Activated CD4-positive, alpha-beta memory T cell treated with anti-CD3 and anti-CD28 coated beads, Interleukin-2, amount 10 ng/mL, durations not matched to agents 7 days and 5 days (primary cell): ENCODE data around the gene IL6ST. TPM values are rescaled to one million over a fixed set of nuclear protein-coding genes. Genes with fewer than 3 reads are reported as not detected.

Source experiments
- CTCF ChIA-PET: fragments of 350-600 bp; sonication (Branson Sonifier 250); formaldehyde crosslinking; loops from one replicate; lab custom pipeline; 2021; ENCODE audit warnings: antibody characterized with exemption, inconsistent platforms; lab: Charles Lee
- POLR2A ChIA-PET: fragments of 350-600 bp; sonication (Branson Sonifier 250); formaldehyde crosslinking; loops from one replicate; lab custom pipeline; 2021; ENCODE audit warnings: antibody characterized with exemption; lab: Charles Lee
- DNase-seq: peaks from one replicate; pipeline ENCODE4 v3.0.0-alpha.2; 2020
- H3K27ac Mint-ChIP-seq: one replicate; pipeline ENCODE4 v1.8.0; 2021; ENCODE audit warnings: mild to moderate bottlenecking, mixed read lengths
- H3K27me3 Mint-ChIP-seq: one replicate; pipeline ENCODE4 v1.8.0; 2021; ENCODE audit warnings: mixed read lengths
- H3K36me3 Mint-ChIP-seq: one replicate; pipeline ENCODE4 v1.8.0; 2021; ENCODE audit warnings: low read depth, mixed read lengths
- H3K4me1 Mint-ChIP-seq: one replicate; pipeline ENCODE4 v1.8.0; 2021; ENCODE audit warnings: mixed read lengths
- H3K4me3 Mint-ChIP-seq: one replicate; pipeline ENCODE4 v1.8.0; 2021; ENCODE audit warnings: mild to moderate bottlenecking, mixed read lengths
- H3K9me3 Mint-ChIP-seq: one replicate; pipeline ENCODE4 v1.8.0; 2021; ENCODE audit warnings: mixed read lengths
- total RNA-seq, 2 experiments: library from RNA; stranded (reverse); gene quantifications; one replicate each; pipeline ENCODE4 v1.2.3, GENCODE V29; 2021

The IL6ST gene
- total RNA-seq, 2 experiments from 2014 or later, result 51.0 to 53.4 TPM

GRCh38 chr5:55897206-55897894 lies 97.4 kb downstream of the IL6ST start:
- CTCF ChIA-PET, result no interaction called here
- no peak for DNase-seq
- peaks cover 8% of the 10 kb centered on the region for H3K27me3 Mint-ChIP-seq
- POLR2A ChIA-PET, result no interaction called here
- H3K27ac Mint-ChIP-seq, result no peak overlapping the region
- H3K4me1 Mint-ChIP-seq, result peaks cover 30% of the 10 kb centered on the region
- no peak overlapping the region for H3K4me3 Mint-ChIP-seq
- H3K36me3 Mint-ChIP-seq, result no peaks in the 10 kb centered on the region
- peaks cover 3% of the 10 kb centered on the region for H3K9me3 Mint-ChIP-seq

- peaks cover 8% of the 10 kb centered on the region for H3K27me3 Mint-ChIP-seq
- H3K27ac Mint-ChIP-seq, result no peak overlapping the region
- H3K36me3 Mint-ChIP-seq, result no peaks in the 10 kb centered on the region
- H3K4me1 Mint-ChIP-seq, result peaks cover 28% of the 10 kb centered on the region
- DNase-seq, result no peak
- peaks cover 5% of the 10 kb centered on the region for H3K9me3 Mint-ChIP-seq
- ChIA-PET POLR2A (no interaction called here), CTCF (no interaction called here)
- no peak overlapping the region for H3K4me3 Mint-ChIP-seq
Measured at GRCh38 chr5:55896663-55897062, 98.1 kb downstream of the IL6ST start.

DNA sequence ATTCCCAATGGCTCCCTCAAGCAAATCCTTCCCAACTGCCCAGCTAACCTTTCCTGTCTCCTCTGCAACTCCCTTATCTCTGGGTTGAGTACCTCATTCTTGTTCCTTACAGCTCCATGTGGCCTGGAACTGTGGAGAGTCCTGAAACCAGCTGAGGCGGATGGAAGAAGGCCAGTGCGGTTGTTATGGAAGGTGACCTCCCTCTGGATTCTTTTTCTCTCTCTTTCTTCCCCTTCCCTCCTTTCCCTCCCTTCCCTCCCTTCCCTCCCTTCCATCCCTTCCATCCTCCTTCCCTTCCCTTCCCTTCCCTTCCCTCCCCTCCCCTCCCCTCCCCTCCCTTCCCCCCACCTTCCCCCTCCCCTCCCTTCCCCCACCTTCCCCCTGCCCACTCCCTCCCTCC lies 98.5 kb downstream of the IL6ST start:
- CTCF ChIA-PET, result no interaction called here

GRCh38 chr5:55895346-55895745 lies 99.4 kb downstream of the IL6ST start:
- H3K27me3 Mint-ChIP-seq, result peaks cover 6% of the 10 kb centered on the region
- H3K9me3 Mint-ChIP-seq, result peaks cover 5% of the 10 kb centered on the region
- no peak for DNase-seq
- H3K4me3 Mint-ChIP-seq, result no peak overlapping the region
- H3K27ac Mint-ChIP-seq, result no peak overlapping the region
- CTCF ChIA-PET, result no interaction called here
- H3K4me1 Mint-ChIP-seq, result peaks cover 21% of the 10 kb centered on the region
- H3K36me3 Mint-ChIP-seq, result no peaks in the 10 kb centered on the region
- POLR2A ChIA-PET, result no interaction called here

More for the DNA sequence above, 98.5 kb downstream of the IL6ST start:
- DNase-seq, result no peak
- H3K4me1 Mint-ChIP-seq, result peaks cover 28% of the 10 kb centered on the region
- POLR2A ChIA-PET, result no interaction called here
- peaks cover 5% of the 10 kb centered on the region for H3K9me3 Mint-ChIP-seq
- no peak overlapping the region for H3K27ac Mint-ChIP-seq
- no peak overlapping the region for H3K4me3 Mint-ChIP-seq
- H3K36me3 Mint-ChIP-seq, result no peaks in the 10 kb centered on the region
- peaks cover 8% of the 10 kb centered on the region for H3K27me3 Mint-ChIP-seq

- CTCF ChIA-PET, result interaction anchor here (1.2 to 2.1 kb wide), 2 partner anchors 16 to 18 kb away, joined by 3 to 6 read pairs; no protein-coding TSS in a partner anchor
- no peaks in the 10 kb centered on the region for H3K36me3 Mint-ChIP-seq
- no peak for DNase-seq
- H3K4me3 Mint-ChIP-seq, result no peak overlapping the region
- peaks cover 5% of the 10 kb centered on the region for H3K9me3 Mint-ChIP-seq
- POLR2A ChIA-PET, result no interaction called here
- H3K27ac Mint-ChIP-seq, result no peak overlapping the region
- H3K4me1 Mint-ChIP-seq, result peaks cover 14% of the 10 kb centered on the region
- H3K27me3 Mint-ChIP-seq, result peaks cover 5% of the 10 kb centered on the region
Measured at GRCh38 chr5:55894135-55894534, 100.6 kb downstream of the IL6ST start.

- H3K36me3 Mint-ChIP-seq, result no peaks in the 10 kb centered on the region
- H3K27ac Mint-ChIP-seq, result no peak overlapping the region
Measured at GRCh38 chr5:55892479-55892878, 102.3 kb downstream of the IL6ST start.

DNA sequence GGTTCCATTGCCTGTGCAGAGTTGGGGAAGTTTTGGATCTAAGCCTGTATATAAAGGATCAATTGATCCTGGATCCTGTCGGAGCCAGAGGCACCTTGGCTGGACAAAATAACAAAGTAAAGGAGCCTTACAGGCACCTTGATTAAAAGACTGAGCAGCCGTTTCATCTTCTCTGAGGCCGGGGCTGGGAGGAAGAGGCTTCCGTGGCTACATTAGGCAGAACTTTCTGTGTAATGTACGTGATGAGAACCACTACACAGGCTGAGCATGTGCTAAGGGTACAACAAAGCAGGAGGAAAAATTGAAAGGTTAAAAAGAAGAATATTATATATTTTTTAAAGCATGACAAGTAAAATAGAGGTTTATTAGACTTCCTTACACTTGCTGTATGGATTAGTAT lies 106.6 kb downstream of the IL6ST start:
- H3K36me3 Mint-ChIP-seq, result no peaks in the 10 kb centered on the region
- POLR2A ChIA-PET, result no interaction called here
- peaks cover 5% of the 10 kb centered on the region for H3K27me3 Mint-ChIP-seq

More at GRCh38 chr5:55892479-55892878, 102.3 kb downstream of the IL6ST start:
- Mint-ChIP-seq H3K4me1 (peaks cover 13% of the 10 kb centered on the region), H3K27me3 (peaks cover 5% of the 10 kb centered on the region), H3K9me3 (peaks cover 5% of the 10 kb centered on the region), H3K4me3 (no peak overlapping the region)
- CTCF ChIA-PET, result interaction anchor here (1.1 kb wide), 1 partner anchor 53 kb away, joined by 3 read pairs; no protein-coding TSS in a partner anchor
- DNase-seq, result no peak
- POLR2A ChIA-PET, result no interaction called here

GRCh38 chr5:55885359-55885758 lies 109.4 kb downstream of the IL6ST start:
- CTCF ChIA-PET, result no interaction called here
- H3K27ac Mint-ChIP-seq, result no peak overlapping the region
- H3K4me1 Mint-ChIP-seq, result no peaks in the 10 kb centered on the region
- POLR2A ChIA-PET, result no interaction called here
- H3K9me3 Mint-ChIP-seq, result no peaks in the 10 kb centered on the region
- H3K27me3 Mint-ChIP-seq, result peaks cover 5% of the 10 kb centered on the region
- H3K36me3 Mint-ChIP-seq, result no peaks in the 10 kb centered on the region
- DNase-seq, result no peak
- no peak overlapping the region for H3K4me3 Mint-ChIP-seq

More for the DNA sequence above, 106.6 kb downstream of the IL6ST start:
- Mint-ChIP-seq H3K4me1 (no peaks in the 10 kb centered on the region), H3K4me3 (no peak overlapping the region), H3K27ac (no peak overlapping the region), H3K9me3 (peaks cover 3% of the 10 kb centered on the region)
- no peak for DNase-seq
- CTCF ChIA-PET, result no interaction called here

Other genes starting within 250 kb of the IL6ST start
- gene IL31RA, start 143.6 kb downstream of the IL6ST start, total RNA-seq, result under 1 TPM; 0.15 to 0.28 TPM
- gene ANKRD55, start 238.4 kb upstream of the IL6ST start, total RNA-seq, result 1 to 10 TPM; 3.5 to 3.7 TPM